AG10803 (cell line): ENCODE measurements around the gene CPA5.

Experiments
- DNase-seq: peaks from one replicate; pipeline ENCODE4 v3.0.0; 2010; ENCODE audit warnings: low read depth
- H3K4me3 ChIP-seq: 2 replicates; pipeline ENCODE4 v1.5.1; 2011; ENCODE audit warnings: mild to moderate bottlenecking, low read length, control low read depth
- TF ChIP-seq, protein P1 (sequence below): conservative IDR thresholded peaks from 2 replicates; pipeline ENCODE4 v1.5.1; 2011; ENCODE audit warnings: mild to moderate bottlenecking, low read length, control low read depth, inconsistent platforms

CPA5 gene

DNA sequence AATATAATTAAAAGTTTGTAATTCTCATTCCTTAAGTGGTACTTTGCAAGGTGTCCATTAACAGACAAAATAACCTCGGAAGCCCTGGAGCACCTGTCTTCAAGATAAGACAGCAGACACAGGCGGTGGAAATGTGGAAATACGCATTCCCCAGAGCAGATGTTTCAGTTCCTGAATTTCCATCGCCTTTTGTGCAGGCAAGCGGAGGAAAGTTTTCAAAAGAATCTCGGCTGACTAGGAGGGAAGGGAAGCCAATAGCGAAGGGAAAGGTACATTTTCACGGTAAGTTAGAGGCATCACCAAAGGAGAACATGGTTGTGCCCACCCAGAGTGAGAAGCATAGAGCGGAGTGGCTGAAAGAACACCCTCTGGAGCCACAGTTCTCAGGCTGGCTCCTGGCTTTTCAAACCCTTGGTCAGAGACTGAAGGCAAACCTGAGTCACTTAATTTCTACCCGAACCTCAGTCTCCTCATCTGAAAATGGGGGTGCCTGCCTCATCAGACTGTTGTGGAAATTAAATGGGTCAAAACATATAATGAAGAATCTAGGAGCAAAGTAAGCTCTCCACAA lies 49.3 kb downstream of the CPA5 start:
- H3K4me3 ChIP-seq = no peak overlapping the region
- TF ChIP-seq, protein P1, sequence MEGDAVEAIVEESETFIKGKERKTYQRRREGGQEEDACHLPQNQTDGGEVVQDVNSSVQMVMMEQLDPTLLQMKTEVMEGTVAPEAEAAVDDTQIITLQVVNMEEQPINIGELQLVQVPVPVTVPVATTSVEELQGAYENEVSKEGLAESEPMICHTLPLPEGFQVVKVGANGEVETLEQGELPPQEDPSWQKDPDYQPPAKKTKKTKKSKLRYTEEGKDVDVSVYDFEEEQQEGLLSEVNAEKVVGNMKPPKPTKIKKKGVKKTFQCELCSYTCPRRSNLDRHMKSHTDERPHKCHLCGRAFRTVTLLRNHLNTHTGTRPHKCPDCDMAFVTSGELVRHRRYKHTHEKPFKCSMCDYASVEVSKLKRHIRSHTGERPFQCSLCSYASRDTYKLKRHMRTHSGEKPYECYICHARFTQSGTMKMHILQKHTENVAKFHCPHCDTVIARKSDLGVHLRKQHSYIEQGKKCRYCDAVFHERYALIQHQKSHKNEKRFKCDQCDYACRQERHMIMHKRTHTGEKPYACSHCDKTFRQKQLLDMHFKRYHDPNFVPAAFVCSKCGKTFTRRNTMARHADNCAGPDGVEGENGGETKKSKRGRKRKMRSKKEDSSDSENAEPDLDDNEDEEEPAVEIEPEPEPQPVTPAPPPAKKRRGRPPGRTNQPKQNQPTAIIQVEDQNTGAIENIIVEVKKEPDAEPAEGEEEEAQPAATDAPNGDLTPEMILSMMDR = no peak
- no peak for DNase-seq

DNA sequence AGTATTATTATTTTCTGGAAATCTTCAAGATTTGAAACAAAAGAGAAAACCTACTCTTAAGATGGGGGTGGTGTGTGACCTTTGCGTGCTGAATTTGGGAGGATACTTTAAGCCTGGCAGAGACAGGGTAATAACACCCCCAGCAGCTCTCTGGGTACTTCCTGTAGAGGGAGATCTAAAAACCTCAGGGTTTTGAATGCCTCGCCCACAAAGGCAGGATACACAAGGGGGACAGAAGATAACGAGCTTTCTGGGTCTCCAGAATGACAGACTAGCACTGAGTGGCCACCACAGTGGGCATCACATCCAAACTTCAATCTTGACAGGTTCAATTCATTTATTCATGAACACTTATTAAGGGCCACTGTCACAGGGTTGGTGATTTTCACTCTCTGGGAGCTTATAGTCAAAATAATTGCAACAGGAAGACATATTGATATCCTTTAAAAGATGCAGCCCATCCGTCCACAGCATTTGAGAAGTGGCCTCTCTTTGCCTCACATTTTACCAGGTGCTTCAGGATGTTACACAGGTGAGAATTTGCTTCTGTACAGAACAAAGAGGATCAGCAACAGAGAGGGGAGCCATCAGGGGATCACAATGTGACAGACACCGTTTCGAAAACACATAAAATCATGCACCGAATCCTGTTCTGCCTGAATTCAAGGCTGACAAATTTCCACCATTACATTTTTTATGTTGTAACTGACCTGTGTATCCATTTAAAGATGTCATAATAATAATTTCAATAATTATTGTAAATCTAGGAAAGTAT lies 50.0 kb downstream of the CPA5 start:
- no peak overlapping the region for H3K4me3 ChIP-seq
- TF ChIP-seq, protein P1 = no peak
- no peak for DNase-seq

DNA sequence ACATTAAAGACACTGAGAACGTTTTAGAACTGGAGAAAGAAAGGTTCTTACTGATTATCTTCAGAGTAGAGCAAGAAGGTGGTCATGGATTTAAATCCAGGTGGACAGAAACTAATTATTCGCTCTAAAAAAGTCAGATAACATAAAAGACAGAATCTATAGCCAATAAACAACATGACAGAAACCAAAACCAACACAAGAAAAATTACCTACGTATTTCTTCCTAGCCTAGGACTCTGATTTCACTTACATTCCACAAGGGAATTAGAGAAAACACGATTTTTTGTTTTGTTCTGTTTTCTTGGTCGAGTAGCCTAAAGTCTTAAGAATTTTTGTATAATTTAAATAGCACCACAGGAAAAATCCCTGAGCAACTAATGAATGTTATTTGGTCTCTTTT lies 50.8 kb downstream of the CPA5 start:
- TF ChIP-seq, protein P1 = no peak
- H3K4me3 ChIP-seq = no peak overlapping the region
- DNase-seq = no peak

DNA sequence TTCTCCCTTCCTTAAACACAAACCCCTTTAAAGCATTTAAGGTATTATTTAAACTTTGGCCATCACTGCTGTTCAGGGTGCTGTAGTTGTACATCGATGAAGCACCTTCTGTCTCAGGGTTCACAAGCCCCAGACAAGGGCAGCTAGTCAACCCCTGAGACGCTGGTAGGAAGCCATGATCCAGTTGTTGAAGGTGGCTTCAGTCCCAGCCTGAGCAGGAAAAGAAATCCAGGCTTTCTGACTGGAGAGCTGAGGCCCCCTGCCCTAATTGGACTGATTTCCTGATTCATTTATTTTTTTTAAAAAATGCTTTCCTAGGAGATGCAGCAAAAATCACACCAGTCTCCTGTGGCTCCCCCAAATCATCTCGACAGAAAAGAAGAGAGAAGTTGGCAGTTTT lies 51.5 kb downstream of the CPA5 start:
- no peak for DNase-seq
- no peak overlapping the region for H3K4me3 ChIP-seq
- TF ChIP-seq, protein P1 = no peak

DNA sequence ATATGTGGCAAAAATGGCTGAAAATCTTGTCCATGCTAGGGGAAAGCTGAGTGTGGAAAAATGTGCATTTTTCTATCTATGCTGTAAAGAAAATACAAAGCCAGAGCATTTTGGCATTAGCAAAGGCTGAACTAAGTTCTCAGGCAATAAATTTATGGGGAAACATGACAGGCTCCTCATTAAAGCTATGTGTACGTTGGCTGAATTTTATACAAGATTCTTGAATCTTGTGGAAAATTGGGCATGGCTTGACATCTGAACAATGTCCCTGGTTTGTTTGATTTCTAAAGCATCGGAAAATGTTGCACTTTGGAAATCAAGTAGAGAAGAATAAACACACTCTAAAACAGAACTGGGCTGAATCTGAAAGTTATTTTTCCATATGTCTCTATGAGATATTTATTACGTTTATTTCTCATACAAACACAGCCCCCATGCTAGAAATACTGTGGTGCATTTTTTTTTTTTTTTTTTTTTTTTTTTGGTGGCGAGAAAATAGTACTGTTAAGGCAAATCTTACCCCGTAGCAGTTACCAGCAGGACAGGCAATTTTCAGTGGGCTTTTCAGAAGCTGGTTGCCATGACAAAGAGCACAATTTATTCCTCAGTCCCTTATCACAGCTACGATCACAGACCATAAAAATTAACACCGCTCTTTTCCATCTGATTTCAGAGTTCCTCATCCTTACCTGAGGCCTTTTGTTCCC lies 52.6 kb downstream of the CPA5 start:
- TF ChIP-seq, protein P1 = no peak
- no peak overlapping the region for H3K4me3 ChIP-seq
- peak; percentile 49 for DNase-seq

DNA sequence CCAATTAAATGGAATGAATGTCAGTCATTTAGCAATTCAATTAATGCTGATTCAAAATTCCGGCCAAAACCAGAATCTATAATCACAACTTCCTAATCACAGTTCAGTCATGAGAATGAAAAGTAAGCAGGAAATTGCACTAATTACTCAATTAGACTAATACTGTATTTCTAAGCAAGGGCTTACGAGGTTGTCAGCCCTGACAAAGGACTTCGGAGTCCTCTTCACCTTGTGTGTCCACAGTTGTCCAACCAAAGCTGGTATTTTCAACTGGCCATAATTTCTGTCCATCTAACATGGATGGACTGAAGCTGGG lies 53.1 kb downstream of the CPA5 start:
- H3K4me3 ChIP-seq = no peak overlapping the region
- TF ChIP-seq, protein P1 = no peak
- no peak for DNase-seq

DNA sequence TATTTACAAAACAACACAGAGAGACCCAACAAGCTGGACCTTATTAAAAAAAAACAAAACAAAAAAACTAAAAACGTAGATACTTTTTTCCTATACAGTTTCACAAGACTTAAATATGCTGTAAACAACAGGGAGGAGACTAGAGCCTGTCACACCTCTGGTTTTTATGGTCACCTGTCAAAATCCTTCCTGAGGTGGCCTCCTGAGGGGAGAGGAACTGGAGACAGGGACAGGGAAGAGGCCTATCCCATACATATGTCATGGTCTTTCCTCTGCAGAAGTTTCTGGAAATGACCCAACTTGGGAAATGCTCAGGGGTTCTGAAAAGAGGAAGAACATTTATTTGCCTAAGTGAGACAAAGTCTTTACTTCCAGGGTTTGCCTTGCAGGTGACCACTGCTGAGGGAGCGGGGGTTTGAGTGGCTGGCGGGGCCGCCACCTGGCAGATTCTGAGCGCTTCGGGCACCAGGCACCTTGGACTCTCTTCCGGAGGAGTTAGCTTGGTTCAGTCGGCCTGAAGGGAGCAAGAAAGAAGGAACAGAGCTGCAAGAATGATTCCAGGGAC lies 54.0 kb downstream of the CPA5 start:
- no peak overlapping the region for H3K4me3 ChIP-seq
- no peak for DNase-seq
- TF ChIP-seq, protein P1 = no peak
